GM12892 (cell line): ENCODE results near the gene HCRTR1.

ENCODE experiments used
- DNase-seq: peaks from one replicate; pipeline ENCODE4 v3.0.0; 2011; ENCODE audit not compliant: insufficient read length
- FAIRE-seq: peaks from 2 replicates; lab custom pipeline; 2011; peaks lifted over from hg19 to GRCh38; lab: Jason Lieb, UNC
- POLR2A ChIP-seq: IDR thresholded peaks from 2 replicates; pipeline ENCODE4 v1.6.1; 2011; ENCODE audit warnings: low read depth, low read length, control low read depth
- POLR2AphosphoS5 ChIP-seq: IDR thresholded peaks from 2 replicates; pipeline ENCODE4 v1.6.1; 2011; ENCODE audit warnings: low read depth, low read length, control low read depth
- TAF1 ChIP-seq: IDR thresholded peaks from 2 replicates; pipeline ENCODE4 v1.6.1; 2011; ENCODE audit warnings: low read depth, mild to moderate bottlenecking, control low read depth, low read length, borderline replicate concordance

Gene HCRTR1

DNA sequence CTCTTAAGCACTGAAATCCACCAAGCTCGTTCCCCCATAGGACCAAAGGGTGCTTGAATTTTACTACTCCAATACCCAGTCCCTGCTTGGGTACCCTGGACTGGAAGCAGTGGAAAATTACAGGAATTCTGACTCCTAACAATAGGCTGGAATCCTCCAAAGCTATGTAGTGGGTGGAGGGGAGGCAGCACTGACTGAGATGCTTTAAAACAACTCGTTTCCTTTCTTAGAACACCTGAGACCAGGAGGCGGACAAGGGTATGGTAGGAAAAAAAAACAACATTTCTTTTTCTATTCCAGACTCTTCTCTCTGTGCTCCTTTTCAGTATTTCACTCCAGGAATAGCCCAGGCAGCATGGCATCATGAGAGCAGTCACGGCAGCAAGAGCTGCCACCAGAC, 24.9 kb downstream of the HCRTR1 start:
- no peak for FAIRE-seq
- TF ChIP-seq POLR2AphosphoS5 (no peak), POLR2A (no peak), TAF1 (no peak)

DNA sequence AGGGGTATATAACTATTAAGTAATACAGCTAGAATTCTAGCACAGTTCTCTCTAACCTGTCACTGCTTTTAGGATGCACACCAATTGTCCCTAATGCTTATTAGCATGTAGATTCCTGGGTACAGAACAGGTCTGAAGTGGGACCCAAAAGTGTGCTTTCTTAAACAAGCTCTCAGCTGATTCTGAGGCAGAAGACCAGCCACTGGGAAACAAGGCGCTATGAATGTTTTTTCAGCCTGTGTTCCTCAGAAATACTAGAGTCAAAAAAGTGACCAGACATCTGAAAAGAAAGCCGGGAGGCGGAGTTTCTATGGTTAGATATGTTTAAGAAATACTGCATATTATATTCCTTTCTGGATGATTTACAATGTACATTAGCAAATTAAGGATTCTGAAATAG, 25.4 kb downstream of the HCRTR1 start:
- DNase-seq (no peak), FAIRE-seq (no peak)
- TF ChIP-seq TAF1 (no peak), POLR2AphosphoS5 (no peak), POLR2A (no peak)

More for the DNA sequence above, 24.9 kb downstream of the HCRTR1 start:
- no peak for DNase-seq

DNA sequence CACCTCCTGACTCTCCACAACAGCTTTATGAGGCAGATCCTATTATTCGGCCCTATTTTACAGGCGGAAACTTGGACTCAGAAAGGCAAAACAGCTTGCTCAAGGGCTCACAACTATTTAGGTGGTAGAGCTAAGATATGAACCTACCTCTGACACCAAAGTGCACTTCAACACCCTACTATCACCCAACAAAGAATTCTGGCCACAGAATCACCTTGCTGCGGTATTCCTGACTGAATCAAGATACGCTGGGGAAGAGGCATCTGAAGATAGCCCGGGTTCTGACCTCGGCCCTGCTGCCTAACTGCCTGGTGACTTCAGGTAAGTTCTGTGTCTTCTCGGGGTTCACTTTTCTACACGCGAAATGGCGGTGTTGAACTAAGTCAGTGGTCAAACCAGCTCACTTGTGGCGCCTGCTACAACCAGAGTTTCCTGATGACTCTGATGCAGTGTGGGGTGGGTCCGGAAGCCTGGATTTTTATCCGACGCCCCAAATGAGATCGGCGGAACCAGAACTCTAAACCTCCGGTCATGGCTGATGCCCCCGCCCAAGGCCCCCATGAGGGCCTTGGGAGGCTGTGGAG, 26.6 kb downstream of the HCRTR1 start:
- TF ChIP-seq TAF1 (no peak), POLR2A (no peak; the same call in 1 of the 2 replicates), POLR2AphosphoS5 (no peak)
- DNase-seq = no peak
- FAIRE-seq = peak; percentile 14

DNA sequence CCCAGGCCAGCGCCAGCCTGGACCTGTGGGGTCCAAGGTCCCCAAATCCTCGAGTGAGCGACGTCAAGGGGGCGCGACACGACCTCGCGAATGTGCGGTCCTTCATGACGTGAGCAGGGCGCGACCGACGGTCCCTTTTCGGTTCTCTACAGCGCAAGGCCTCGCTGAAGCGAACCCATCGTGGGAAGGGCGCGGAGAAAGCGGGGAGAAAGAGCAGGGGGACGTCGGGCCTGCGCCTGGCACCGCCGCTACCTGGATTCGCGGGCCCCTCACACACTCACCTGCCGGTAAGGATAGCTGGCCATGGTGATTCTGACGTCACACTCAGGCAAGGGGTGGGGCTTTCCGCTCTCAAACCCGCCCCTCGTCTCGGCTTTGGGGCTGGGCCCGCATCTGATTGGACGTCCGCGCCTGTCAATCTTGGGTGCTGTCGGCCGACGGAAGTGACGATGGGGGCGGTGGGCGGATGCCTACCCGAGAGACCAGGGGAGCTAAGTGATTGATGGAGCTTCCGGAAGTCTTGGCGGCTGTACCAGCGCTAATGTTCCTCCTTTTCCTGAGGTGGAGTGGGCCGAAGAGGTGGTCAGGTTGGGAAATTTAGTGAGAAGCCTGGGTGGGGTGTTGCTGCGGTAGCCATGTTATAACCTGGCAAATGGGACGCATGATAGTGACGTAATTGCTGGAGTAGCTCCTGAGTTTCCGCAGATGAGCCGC, 27.2 kb downstream of the HCRTR1 start, which contains the start of gene PEF1:
Gene PEF1, minus strand, starts transcription at position 317 of the 714 bp plus-strand sequence. Its CDS starts 12 bp downstream, at position 305.
- FAIRE-seq (peak; percentile 99), DNase-seq (peak; percentile 96)
- TF ChIP-seq TAF1 (no peak), POLR2AphosphoS5 (peak; percentile 74), POLR2A (peak; percentile 68; the same call in 1 of the 2 replicates)

DNA sequence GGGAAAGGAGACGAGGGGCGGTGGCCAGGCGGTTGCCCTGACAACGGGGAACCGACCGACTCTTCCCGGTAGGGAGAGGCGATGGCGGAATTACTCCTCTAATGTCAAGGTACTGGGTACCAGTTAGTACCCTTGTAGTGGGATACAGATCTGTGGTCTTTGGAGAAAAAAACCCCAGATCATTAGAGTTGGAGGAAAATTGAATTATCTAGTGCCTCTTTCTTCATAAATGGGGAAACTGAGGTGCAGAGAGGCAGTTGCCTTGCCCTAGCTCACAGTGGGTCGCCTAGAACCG, 27.7 kb downstream of the HCRTR1 start:
- FAIRE-seq (no peak), DNase-seq (no peak)
- 0 out of 2 replicates have a peak, but pooled peaks have one; percentile 29 for TF ChIP-seq TAF1
- TF ChIP-seq POLR2A = no peak
- no peak for TF ChIP-seq POLR2AphosphoS5

DNA sequence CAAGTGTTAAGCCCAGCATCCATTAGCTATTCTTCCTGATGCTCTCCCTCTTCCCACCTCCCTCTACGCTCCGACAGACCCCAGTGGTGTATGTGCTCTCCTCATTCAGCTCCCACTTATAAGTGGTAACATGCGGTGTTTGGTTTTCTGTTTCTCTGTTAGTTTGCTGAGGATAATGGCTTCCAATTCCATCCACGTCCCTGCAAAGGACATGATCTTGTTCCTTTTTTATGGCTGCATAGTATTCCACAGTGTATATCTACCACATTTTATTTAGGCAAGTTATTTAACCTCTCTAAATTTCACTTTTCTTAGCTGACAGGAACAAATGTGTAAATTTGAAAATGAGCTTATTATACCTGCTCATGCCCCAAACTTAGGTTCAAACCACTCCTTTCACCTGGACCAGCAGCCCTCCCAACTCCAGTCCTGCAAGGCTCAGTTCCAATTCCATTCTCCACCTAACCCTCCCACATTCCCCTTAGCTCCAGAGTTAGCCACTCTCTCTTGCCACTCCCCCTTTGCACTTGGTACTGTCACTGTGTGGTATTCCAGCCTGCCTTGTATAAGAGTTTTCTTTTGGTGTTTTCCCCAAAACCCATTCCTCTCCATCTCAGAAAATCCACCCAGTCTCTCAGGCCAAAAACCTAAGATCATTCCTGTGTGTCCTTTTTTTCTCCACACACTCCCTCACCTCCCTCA, 28.9 kb downstream of the HCRTR1 start:
- peak; percentile 40 for FAIRE-seq
- TF ChIP-seq POLR2A (no peak), TAF1 (no peak), POLR2AphosphoS5 (no peak)
- DNase-seq = no peak

DNA sequence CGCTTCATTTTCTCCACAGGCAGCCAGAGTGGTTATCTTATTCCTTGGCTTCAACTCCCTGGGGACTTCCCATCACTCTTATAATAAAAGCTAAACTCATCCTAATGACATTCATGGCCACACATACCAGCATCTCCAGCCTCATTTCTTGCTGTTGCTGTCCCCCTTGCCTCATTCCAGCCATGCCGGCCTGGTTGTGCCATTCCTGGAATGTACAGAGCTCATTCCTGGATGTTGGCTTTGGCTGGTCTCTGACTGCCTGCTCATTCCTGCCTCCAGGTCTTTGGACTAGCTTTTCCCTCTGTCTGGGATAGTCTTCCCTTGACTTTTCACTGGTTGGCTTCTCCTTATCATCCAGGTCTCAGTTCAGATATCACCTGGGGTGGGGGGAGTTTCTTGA, 29.6 kb downstream of the HCRTR1 start:
- TF ChIP-seq TAF1 = no peak
- TF ChIP-seq POLR2A = no peak
- TF ChIP-seq POLR2AphosphoS5 = no peak
- no peak for FAIRE-seq
- no peak for DNase-seq

DNA sequence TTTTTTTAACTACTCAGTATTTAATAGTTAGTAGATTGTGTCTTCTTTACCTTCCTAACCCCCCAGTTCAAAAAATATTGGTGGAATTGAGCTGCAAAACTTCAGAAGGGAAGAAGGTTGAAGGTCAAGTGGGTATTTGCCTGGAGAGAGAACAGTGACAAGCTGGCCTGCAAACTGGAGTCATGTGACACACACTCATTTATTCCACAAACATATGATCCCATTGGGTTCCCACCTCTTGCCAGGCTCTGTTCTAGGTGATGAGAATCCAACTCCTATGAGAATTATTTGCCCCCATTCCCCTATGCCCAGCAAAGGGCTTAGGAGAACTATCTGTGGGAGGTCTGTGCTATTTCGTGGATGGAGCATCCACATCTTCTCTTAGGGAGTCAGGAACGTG, 30.7 kb downstream of the HCRTR1 start:
- TF ChIP-seq POLR2AphosphoS5 (no peak), POLR2A (no peak), TAF1 (no peak)
- no peak for DNase-seq
- FAIRE-seq = no peak

DNA sequence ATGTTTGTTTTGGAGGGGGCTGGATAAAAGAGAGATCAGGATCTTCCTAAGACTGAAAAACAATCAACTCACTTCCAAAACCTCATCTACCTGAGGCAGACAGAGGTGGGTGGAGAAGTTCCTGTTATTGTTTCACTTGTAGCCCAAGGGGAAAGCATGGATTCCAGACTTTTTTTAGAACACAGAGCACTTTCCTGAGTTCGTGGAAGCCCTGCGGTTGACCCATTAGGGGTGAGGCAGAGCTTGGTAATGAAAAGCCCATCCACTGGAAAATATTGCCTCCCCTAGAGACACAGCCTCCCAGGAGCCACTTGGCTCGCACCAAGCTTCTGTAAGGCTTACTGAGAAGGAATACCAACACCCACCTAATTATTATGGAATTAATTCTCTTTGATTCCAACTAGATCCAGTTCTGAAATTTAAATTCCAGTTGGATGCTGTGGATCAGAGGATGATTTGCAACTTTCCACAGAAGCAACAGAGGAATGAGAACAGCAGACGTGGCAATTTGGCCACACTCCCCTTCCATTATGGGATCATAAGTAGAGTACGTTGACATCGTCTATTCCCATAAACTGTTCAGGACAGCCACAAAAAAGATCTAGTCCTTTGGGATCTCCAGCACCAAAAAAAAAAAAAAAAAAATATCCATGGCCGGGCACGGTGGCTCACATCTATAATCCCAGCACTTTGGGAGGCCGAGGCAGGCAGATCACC, 31.3 kb downstream of the HCRTR1 start:
- DNase-seq = no peak
- TF ChIP-seq TAF1 (no peak), POLR2A (no peak), POLR2AphosphoS5 (no peak)
- no peak for FAIRE-seq

DNA sequence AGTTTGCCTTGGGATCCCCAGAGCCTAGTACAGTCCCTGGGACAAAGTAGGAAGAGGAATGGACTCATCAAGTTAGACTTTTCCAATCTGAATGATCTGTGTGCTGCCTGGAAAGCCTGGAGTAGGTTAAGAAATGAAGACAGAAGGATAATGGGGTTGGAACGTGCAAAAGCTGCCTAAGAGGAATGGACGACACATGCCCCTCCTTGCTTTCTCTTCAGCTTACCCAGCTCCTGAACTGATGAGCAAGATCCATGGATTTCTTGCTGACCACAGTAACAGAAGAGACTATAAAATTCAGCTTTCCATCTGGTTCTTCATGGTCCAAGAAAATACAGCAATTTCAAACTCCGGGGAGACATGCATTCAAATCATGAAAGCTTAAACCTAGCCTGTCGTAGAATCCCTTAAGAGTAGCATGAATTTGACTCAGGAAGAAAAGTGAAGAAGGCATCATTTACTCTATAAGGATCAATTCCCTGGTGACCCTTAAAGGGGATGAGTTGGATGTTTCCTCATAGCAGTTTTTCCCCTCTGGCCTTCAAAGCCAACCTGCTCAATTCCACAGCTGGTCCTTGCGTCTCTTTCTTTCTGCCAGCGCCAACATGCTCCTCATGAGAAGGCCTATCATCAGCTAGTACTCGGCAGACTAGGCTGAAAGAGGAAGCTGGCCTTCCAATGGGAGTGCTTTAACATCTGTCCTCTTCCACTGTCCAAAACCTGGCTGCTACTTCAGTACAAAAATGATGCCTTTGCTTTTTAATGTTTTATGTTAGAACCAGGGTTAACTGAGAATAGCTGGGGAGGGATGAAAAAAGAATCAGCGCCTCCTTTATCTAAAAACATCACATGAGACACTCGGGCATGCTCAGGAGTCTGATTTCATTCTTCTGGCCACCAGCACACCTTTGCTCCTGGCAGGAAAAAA, 32.9 kb downstream of the HCRTR1 start:
- no peak for FAIRE-seq
- no peak for DNase-seq
- TF ChIP-seq POLR2AphosphoS5 = no peak
- no peak for TF ChIP-seq POLR2A
- no peak for TF ChIP-seq TAF1
